Measurements from ENCODE around the gene AQP9.

- TF ChIP-seq POLR2A (IDR thresholded peaks at IDR 0.05) (no peak), CTCF (IDR thresholded peaks at IDR 0.05) (no peak)
These were observed 34.7 kb upstream of the AQP9 start for GRCh38 chr15:58103482-58103881.
